KOPT-K1 (cell line): ENCODE data around the gene EIF3L.

Experiments
- H3K27ac ChIP-seq: fragments of 200-600 bp; sonication (generic); 2 replicates; pipeline ENCODE4 v1.5.1; 2016; ENCODE audit warnings: antibody characterized with exemption, mild to moderate bottlenecking, low read depth, low read length; ENCODE audit not compliant: poor library complexity, severe bottlenecking
- H3K36me3 ChIP-seq: fragments of 200-600 bp; sonication (generic); 2 replicates; pipeline ENCODE4 v1.5.1; 2017; ENCODE audit warnings: antibody characterized with exemption, mild to moderate bottlenecking, low read length, moderate library complexity; ENCODE audit not compliant: insufficient read depth
- H3K9me3 ChIP-seq: fragments of 200-600 bp; sonication (generic); 2 replicates; pipeline ENCODE4 v1.5.1; 2017; ENCODE audit warnings: antibody characterized with exemption, low read length, mild to moderate bottlenecking; ENCODE audit not compliant: insufficient read depth, poor library complexity, severe bottlenecking

Gene EIF3L

GRCh38 chr22:37865510-37865909 is 16.3 kb downstream of the EIF3L start:
- H3K9me3 ChIP-seq, result no peaks in the 10 kb centered on the region
- H3K27ac ChIP-seq, result no peak overlapping the region
- peaks cover 100% of the 10 kb centered on the region for H3K36me3 ChIP-seq

DNA sequence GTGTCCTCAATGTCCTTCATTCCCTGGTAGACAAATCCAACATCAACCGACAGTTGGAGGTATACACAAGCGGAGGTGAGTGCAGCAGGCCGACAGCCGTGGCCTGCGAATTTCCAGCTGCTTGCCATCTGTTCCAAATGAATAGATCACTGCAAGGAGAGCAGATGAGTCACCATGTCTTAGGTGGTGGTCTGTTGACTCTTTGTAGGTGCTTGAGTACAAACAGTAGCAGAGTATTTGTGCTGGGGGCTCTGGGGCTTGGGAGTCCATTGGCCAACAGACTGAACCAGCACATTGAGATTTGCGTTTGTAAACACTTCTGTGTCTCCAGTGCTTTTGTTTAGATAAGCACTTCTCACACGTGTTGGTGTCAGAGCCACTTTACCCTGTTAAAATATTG is 21.1 kb downstream of the EIF3L start:
- Histone ChIP-seq H3K36me3 (peaks cover 100% of the 10 kb centered on the region), H3K9me3 (no peaks in the 10 kb centered on the region), H3K27ac (no peak overlapping the region)

GRCh38 chr22:37880668-37881440 is 31.6 kb downstream of the EIF3L start:
- H3K9me3 ChIP-seq, result no peaks in the 10 kb centered on the region
- peaks cover 98% of the 10 kb centered on the region for H3K36me3 ChIP-seq
- H3K27ac ChIP-seq, result no peak overlapping the region

GRCh38 chr22:37884420-37884819 is 35.2 kb downstream of the EIF3L start:
- Histone ChIP-seq H3K27ac (no peak overlapping the region), H3K9me3 (no peaks in the 10 kb centered on the region), H3K36me3 (peaks cover 98% of the 10 kb centered on the region)

- no peak overlapping the region for H3K27ac ChIP-seq
- no peaks in the 10 kb centered on the region for H3K9me3 ChIP-seq
- peaks cover 98% of the 10 kb centered on the region for H3K36me3 ChIP-seq
Observed at GRCh38 chr22:37887584-37888378, 38.6 kb downstream of the EIF3L start.

GRCh38 chr22:37891926-37892325 is 42.7 kb downstream of the EIF3L start:
- Histone ChIP-seq H3K36me3 (peaks cover 69% of the 10 kb centered on the region), H3K9me3 (no peaks in the 10 kb centered on the region), H3K27ac (no peak overlapping the region)

DNA sequence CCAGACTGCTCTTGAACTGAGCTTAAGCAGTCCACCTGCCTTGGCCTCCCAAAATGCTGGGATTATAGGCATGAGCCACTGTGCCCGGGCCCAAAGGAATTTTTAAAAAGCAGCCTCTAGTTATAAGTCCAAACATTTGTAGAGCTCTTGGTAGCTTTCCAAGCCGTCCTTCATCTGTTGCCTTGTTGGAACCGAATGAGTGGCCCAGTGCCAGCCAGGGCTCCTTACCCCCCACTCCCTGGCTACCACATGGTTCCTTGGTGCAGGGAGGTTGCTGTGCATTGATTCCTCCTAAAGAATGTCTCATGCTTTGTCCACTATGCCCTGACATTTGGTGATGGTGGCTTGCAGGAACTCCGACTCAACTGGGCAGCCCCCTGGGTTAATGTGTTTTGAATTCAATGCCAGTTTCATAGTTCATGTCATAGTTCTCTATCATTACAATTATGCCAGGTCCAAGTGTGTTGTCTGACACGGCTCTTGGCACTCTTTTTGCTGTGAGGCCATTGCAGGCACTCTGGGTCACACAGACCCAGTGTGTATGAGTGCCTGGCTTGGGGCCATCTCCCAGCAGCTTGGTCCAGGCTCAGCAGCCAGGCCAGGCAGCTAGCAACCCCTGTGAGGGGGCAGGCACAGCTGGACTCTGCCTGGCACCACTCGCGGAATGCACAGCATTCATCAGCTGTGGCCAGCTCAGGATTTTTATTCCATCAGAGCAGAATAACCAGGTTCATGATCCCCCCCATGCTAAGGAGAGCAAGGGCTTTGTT is 43.5 kb downstream of the EIF3L start:
- H3K9me3 ChIP-seq, result no peaks in the 10 kb centered on the region
- H3K36me3 ChIP-seq, result peaks cover 60% of the 10 kb centered on the region
- H3K27ac ChIP-seq, result no peak overlapping the region

- Histone ChIP-seq H3K9me3 (no peaks in the 10 kb centered on the region), H3K36me3 (peaks cover 52% of the 10 kb centered on the region), H3K27ac (no peak overlapping the region)
Observed at GRCh38 chr22:37893583-37893983, 44.4 kb downstream of the EIF3L start.

DNA sequence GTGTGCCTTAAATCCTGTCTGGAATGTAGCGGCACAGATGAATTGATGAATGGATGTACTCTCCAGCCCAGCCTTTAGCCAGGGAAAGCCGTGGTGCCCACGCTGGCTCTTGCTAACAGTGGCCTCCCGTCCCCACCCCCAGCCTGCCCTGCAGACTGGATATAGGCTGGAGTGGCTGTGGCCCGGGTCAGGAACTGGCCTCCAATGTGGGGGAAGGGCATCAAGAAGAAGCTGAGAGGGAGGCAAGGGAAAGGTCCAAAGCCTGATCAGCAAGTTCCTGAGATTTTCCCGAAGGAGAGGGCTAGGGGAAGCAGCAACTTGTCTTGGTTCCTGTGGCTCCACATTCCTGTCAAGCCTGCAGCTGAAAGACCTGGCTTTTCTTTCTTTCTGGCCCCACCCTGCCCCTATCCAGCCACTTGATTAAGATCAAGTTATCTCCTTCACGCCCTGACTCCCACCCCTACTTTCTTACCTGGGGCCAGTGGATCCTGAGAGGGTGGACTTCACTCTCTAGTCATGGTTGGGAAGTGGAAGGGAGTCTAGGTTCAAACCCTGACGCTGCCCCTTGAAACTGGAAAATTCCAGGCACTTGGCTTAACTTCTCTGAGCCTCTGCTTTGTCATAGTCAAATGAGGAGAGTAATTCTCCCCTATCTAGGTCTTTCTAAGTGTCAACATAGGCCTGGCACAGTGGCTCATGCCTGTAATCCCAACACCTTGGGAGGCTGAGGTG is 45.9 kb downstream of the EIF3L start:
- Histone ChIP-seq H3K36me3 (peaks cover 37% of the 10 kb centered on the region), H3K27ac (no peak overlapping the region), H3K9me3 (no peaks in the 10 kb centered on the region)

DNA sequence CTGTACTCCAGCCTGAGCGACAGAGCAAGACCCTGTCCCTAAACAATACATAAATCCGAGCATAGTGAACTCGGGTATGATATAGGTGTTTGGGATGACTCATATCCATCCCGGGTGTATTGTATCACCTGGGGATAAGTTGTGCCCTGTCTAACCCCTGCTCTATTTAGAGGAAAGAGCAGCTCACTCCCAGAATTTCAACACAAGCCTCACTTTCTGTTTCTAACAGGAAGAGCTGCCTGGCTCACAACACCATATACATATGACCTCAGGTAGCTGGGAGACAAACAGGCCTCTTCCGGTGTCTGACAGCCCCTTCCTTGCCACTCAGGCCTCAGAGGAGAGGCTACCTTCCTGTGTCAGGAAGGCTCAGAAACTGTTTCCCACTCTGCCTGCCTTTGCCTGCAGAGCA is 47.0 kb downstream of the EIF3L start:
- no peaks in the 10 kb centered on the region for H3K9me3 ChIP-seq
- peak overlapping the region; percentile 71 for H3K27ac ChIP-seq

DNA sequence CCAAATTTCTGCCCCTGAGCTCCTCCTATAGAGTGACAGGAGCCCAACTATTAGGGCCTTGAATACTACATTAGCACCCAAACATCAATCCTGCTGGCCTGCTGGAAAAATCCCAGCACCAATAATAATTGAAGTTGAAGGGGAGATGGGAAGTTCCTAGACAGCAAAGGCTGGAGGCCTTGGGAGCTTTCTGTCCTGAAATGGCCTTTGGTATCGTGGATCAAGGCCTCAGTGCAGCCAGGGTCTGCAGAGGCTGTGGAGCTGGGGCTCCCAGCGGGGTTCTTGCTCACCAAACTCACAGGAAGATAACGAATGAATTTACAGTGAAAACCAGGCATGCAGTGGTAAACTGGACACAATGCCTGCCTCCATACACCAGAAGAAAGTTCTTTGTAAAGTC is 47.7 kb downstream of the EIF3L start:
- no peaks in the 10 kb centered on the region for H3K9me3 ChIP-seq
- H3K36me3 ChIP-seq, result peaks cover 18% of the 10 kb centered on the region
- H3K27ac ChIP-seq, result peak overlapping the region; percentile 71

More for the DNA sequence above, 47.0 kb downstream of the EIF3L start:
- H3K36me3 ChIP-seq, result peaks cover 26% of the 10 kb centered on the region

DNA sequence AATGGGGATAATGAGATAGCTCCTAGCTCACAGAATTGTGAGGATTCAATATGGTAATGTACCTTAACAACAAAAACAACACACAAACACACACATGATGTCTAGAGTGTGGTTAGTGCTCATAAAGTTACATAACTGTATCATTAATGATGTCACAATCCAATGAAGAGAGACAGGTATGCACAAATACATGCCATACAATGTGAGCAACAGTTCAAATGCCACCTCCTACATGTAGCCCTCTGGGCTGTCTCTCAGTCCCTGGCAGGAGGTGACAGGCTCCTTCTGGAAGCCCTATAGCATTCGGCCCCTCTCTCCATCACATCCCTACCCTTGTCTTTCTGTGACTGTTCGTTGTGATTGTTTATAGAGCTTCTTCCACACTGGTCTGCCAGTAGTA is 48.6 kb downstream of the EIF3L start:
- Histone ChIP-seq H3K36me3 (peaks cover 10% of the 10 kb centered on the region; the same call in 1 of the 2 replicates), H3K9me3 (no peaks in the 10 kb centered on the region), H3K27ac (no peak overlapping the region)

GRCh38 chr22:37898441-37899181 is 49.4 kb downstream of the EIF3L start:
- H3K27ac ChIP-seq, result no peak overlapping the region
- H3K36me3 ChIP-seq, result peaks cover 5% of the 10 kb centered on the region; the same call in 1 of the 2 replicates
- no peaks in the 10 kb centered on the region for H3K9me3 ChIP-seq
